HG02840 (cell line): ENCODE data around the gene CCDC196.
"Not testable (repeated sequence)": the region's sequence is repeated elsewhere in the genome, so short reads cannot be mapped to it uniquely, and the experiment has no call there.

ENCODE experiments used
- ATAC-seq: cut with Tn5 transposase; IDR thresholded peaks from one replicate; pipeline ENCODE4 v1.9.1; 2021; ENCODE audit warnings: mild to moderate bottlenecking, moderate library complexity, moderate number of reproducible peaks; ENCODE audit not compliant: unreplicated experiment, low FRiP score

CCDC196 gene

GRCh38 chr14:66493750-66494149, 7.6 kb downstream of the CCDC196 start:
- ATAC-seq = no peak

- peak; percentile 75 for ATAC-seq
Observed at GRCh38 chr14:66495218-66496098, 9.3 kb downstream of the CCDC196 start.

- no peak for ATAC-seq
Observed at GRCh38 chr14:66496188-66496807, 10.1 kb downstream of the CCDC196 start.

GRCh38 chr14:66496911-66497310, 10.7 kb downstream of the CCDC196 start:
- no peak for ATAC-seq

- ATAC-seq = no peak
Observed at GRCh38 chr14:66498311-66498710, 12.1 kb downstream of the CCDC196 start.

- ATAC-seq = no peak
Observed at GRCh38 chr14:66501592-66501991, 15.4 kb downstream of the CCDC196 start.

- not testable (repeated sequence) for ATAC-seq
Observed at GRCh38 chr14:66502836-66503235, 16.7 kb downstream of the CCDC196 start.

- ATAC-seq = no peak
Observed at GRCh38 chr14:66503532-66503931, 17.4 kb downstream of the CCDC196 start.

- ATAC-seq = peak; percentile 7
Observed at GRCh38 chr14:66507181-66507721, 21.1 kb downstream of the CCDC196 start.

GRCh38 chr14:66507722-66508546, 21.8 kb downstream of the CCDC196 start, which contains the start of gene GPHN:
TSS of gene GPHN (plus strand) at chr14:66508147.
- peak; percentile 75 for ATAC-seq

- peak; percentile 0 for ATAC-seq
Observed at GRCh38 chr14:66508547-66508845, 22.3 kb downstream of the CCDC196 start.

- ATAC-seq = no peak
Observed at GRCh38 chr14:66508846-66509621, 22.9 kb downstream of the CCDC196 start.

- no peak for ATAC-seq
Observed at GRCh38 chr14:66509874-66510273, 23.7 kb downstream of the CCDC196 start.

GRCh38 chr14:66511849-66512248, 25.7 kb downstream of the CCDC196 start:
- no peak for ATAC-seq

GRCh38 chr14:66514213-66514612, 28.0 kb downstream of the CCDC196 start:
- no peak for ATAC-seq

GRCh38 chr14:66530526-66530925, 44.4 kb downstream of the CCDC196 start:
- no peak for ATAC-seq

- no peak for ATAC-seq
Observed at GRCh38 chr14:66539034-66539433, 52.9 kb downstream of the CCDC196 start.

GRCh38 chr14:66540038-66540437, 53.9 kb downstream of the CCDC196 start:
- ATAC-seq = no peak

- ATAC-seq = no peak
Observed at GRCh38 chr14:66541627-66542026, 55.5 kb downstream of the CCDC196 start.

GRCh38 chr14:66543996-66544395, 57.8 kb downstream of the CCDC196 start:
- no peak for ATAC-seq
